GM19025 (cell line): ENCODE measurements around the gene TMEM39B.
"Not testable (repeated sequence)": the region's sequence is repeated elsewhere in the genome, so short reads cannot be mapped to it uniquely, and the experiment has no call there.

Experiments used
- ATAC-seq: cut with Tn5 transposase; IDR thresholded peaks from one replicate; pipeline ENCODE4 v1.9.1; 2021; ENCODE audit warnings: mild to moderate bottlenecking, low read depth, moderate library complexity; ENCODE audit not compliant: unreplicated experiment

The TMEM39B gene

DNA sequence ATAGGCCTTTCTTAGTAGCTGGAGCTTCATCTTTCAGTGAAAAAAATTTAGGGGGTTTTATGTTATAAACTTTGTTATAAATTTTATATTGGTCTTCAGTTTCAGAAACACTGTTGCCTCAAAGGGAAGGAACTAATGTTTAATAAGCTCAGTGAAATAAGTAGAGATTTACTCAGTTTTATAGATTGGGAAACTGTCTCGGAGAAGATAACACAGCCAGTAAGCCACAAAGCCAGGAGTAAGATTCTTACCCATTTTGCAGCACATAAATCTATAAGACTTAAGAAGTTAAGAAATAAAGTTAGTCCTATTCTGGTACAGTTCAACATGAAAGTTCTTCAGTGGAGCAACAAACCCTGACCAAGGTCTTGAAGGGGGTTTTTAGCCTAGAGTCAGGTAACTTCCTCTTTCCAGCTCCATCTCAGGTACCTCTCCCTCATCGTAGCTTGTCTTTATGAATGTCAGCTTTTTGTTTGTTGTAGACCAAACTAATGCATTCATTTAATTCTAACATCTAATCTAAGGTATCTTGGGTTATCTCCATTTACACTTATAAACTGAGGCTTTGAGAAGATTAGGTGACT, 38.4 kb downstream of the TMEM39B start:
- no peak for ATAC-seq

DNA sequence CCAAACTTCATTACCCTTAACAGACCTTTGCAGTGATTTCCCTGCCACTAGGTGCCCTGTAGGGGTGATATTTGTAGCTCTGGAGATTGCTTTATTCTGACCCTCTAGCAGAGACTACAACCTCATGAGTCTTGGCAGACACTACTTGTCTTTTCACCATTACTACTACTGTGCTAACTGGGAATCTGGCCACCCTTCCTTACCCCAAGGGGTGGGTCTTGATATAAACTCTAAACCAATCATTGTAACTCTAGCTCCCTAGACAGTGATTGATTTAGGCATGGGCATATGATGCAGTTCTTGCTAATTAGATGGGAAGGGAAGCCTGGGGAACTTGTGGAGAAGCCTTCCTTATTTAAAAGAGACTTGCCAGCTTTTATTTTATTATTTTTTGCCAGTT, 39.0 kb downstream of the TMEM39B start:
- ATAC-seq, result no peak

DNA sequence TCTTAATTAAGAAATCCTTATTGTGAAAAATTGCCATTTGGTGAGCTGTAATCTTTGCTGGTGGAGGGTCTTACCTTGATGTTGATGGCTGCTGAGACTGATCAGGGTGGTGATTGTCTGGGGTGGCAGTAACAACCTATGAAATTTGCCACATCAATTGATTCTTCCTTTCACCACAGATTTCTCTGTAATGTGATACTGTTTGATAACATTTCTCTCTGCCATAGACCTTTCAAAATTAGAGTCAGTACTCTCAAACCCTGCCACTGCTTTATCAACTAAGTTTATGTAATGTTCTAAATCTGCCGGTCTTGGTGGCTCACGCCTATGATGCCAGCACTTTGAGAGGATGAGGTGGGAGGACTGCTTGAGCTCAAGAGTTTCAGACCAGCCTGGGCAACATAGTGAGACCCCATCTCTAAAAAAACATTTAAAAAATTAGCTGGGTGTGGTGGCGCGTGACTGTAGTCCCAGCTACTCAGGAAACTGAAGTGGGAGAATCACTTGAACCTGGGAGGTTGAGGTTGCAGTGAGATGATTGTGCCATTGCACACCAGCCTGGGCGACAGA, 40.2 kb downstream of the TMEM39B start:
- ATAC-seq, result no peak

DNA sequence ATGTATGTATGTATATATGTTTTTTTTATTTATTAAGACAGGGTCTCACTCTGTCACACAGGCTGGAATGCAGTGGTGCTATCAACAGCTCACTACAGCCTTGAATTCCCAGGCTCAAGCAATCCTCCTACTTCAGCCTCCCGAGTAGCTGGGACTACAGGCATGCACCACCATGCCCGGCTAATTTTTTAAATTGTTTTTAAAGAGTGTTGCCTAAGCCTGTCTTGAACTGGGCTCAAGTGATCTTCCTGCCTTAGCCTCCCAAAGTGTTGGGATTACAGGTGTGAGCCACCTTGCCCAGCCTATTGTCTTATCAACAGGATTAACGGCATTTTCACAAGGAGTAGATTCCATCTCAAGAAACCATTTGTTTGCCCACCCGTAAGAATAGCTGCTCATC, 40.7 kb downstream of the TMEM39B start:
- not testable (repeated sequence) for ATAC-seq

DNA sequence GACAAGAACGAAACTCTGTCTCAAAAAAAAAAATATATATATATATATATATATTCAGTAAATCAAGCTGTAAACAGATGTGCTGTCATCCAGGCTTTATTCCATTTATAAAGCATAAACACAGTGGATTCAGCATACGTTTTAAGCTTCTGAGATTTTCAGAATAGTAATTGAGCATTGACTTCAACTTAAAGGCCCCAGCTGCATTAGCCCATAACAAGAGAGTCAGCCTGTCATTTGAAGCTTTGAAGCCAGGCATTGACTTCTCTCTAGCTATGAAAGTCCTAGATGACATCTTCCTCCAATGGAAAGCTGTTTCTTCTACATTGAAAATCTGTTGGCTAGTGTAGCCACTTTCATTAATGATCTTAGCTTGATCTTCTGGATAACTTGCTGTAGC, 41.7 kb downstream of the TMEM39B start:
- ATAC-seq, result no peak

DNA sequence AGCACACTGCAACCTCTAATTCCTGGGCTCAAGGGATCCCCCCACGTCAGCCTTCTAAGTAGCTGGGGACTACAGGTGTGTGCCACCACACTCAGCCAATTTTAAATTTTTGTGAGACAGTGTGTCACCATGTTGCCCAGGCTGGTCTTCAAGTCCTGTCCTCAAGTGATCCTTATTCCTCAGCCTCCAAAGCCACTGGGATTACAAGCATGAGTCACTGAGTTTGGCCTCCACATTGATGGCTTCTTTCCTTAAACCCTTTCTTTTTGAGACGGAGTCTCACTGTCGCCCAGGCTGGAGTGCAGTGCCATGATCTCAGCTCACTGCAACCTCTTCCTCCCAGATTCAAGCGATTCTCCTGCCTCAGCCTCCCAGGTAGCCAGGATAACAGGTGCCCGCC, 42.8 kb downstream of the TMEM39B start:
- ATAC-seq, result no peak

DNA sequence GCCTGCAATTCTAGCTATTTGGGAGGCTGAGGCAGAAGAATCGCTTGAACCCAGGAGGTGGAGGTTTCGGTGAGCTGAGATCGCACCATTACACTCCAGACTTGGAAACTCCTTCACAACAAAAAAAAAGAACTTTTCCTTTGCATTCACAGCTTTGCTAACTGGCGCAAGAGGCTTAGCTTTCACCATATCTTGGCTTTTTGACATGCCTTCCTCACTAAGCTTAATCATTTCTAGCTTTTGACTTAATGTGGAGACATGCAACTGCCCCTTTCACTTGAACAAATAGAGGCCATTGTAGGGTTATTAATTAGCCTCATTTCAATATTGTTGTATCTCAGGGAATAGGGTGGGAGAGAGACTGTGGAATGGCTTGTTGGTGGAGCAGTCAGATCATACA, 43.8 kb downstream of the TMEM39B start:
- no peak for ATAC-seq

DNA sequence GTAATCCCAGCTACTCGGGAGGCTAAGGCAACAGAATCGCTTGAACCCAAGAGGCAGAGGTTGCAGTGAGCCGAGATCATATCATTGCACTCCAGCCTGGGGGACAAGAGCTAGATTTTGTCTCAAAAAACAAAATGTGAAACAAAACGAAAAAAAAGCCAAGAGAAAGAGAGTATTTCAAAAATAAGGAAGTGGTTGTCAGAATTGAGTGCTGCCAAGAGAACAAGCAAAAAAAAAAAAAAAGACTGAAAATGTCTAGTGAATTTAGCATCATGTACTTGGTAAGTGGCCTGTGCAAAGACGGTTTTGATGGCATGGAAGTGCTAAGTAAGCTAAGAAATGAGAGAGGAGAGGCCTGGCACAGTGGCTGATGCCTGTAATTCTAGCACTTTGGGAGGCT, 49.4 kb downstream of the TMEM39B start:
- no peak for ATAC-seq

DNA sequence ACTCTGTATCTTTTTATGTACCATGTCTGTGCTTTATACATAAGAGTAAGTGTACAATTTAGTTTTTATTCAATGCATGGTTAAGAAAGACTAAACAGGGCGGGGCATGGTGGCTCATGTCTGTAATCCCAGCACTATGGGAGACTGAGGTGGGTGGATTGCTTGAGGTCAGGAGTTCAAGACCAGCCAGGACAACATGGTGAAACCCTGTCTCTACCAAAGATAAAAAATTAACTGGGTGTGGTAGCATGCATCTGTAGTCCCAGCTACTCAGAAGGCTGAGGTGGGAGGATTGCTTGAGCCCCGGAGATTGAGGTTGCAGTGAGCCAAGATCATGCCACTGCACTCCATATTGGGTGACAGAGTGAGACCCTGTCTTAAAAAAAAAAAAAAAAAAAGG, 50.6 kb downstream of the TMEM39B start:
- ATAC-seq, result not testable (repeated sequence)

DNA sequence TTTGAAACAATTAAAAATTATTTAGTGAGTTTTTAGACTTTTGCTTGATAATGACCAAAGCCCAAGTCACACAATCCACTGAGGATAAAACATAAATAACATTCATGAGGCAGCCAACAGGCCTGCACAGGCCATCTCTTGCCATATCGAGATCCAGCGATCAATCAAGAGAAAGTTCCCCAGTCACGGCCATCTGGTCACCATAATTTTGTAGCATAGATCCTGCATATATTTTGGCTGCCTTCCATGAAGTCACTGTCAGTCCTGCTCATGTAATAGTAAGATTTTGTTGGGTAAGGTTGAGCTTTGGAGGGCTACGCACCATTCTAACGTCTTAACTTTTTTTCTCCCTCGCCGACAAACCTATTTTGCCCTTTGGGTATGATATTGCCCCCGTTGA, 52.6 kb downstream of the TMEM39B start:
- no peak for ATAC-seq

DNA sequence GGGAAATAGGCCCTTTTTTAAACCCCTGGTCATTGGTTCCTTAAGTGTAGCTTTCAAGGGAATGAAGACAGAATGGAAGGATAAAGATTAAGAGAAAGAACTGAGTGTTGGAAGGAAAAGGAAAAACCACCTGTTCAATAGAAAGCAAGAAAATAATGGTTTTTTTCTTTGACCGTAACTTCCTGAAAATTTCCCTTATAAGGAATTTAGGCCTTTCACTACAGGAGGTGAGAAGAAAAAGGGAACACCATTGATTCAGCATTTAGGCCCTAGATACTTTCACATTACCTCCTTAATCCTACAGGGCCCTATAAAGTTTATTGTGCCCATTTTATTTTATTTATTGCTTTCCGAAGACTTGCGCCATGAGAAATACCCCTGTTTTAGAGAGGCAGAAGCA, 54.0 kb downstream of the TMEM39B start:
- no peak for ATAC-seq

DNA sequence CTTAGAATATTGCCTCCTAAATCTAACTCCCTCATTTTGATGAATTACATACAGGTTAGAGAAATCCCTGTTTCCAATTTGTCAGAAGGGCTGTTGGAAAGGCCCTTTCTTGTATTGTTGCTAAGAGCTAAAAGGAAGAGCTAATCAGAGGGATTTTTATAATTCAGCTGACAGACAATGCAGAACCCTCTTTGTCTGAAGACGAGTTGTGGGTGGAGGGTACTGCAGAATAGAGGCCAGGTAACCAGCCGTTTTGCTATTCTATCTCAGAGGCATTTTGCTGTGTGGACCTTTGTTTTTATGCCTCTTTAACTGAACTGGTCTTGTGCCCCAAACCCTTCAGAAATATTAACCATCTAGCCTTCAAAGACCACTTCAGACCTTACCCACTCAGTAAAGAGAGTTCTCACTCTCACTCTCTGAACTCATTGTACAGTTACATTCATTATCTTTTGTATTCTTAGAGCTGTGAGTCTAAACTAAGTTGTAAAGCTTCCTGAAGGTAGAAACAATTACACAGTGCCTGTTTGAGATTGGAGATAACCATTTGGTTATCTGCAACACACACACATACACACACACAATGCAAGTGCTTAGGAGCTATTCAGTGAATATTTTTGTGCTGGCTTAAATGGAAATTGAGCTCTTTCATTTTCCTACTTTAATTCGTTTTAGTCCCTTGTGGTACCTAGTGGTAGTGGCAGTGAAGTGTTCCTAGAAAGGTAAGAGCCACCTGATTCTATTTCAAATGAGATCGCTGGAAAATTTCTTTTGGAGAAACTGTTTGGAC, 54.9 kb downstream of the TMEM39B start:
- ATAC-seq, result no peak

DNA sequence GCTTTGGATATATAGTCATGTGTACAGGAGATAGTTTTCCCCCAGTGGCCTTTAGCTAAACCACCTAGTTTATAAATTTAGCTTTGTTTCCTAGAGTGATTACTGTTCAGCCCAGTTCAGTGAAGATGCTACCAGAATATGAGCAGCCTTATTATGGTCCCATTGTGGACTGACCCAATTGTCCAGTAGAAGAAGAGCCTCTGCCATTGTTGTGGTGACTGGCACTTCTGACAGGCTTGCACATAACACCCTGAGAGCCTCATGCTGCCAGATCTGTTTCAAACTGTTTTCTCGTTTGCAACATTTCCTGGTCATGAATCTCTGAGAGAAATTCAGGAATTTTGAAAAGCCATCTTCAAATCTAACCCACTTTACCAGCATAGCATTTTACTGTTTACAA, 55.7 kb downstream of the TMEM39B start:
- ATAC-seq, result no peak

DNA sequence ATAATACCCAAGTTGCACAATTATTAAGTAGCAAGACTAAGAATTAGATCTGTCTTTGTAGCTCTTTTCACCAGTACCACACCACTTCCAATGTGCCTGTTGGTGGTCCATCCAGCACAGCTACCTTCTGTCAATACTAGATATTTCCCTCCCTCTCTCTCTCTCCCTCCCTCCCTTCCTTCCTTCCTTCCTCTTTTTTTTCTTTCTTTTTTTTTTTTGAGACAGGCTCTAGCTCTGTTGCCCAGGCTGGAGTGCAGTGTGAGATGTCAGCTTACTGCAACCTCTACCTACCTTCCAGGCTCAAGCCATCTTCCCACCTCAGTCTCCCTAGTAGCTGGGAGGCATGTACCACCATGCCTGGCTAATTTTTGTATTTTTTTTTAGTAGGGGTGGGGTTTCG, 56.2 kb downstream of the TMEM39B start:
- ATAC-seq, result no peak

DNA sequence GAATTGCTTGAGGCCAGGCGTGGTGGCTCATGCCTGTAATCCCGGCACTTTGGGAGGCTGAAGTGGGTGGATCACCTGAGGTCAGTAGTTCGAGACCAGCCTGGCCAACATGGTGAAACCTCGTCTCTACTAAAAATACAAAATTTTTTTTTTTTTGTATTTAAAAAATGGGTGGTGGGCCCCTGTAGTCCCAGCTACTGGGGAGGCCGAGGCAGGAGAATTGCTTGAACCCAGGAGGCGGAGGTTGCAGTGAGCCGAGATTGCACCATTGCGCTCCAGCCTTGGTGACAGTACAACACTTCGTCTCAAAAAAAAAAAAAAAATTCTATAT, 61.2 kb downstream of the TMEM39B start:
- not testable (repeated sequence) for ATAC-seq

DNA sequence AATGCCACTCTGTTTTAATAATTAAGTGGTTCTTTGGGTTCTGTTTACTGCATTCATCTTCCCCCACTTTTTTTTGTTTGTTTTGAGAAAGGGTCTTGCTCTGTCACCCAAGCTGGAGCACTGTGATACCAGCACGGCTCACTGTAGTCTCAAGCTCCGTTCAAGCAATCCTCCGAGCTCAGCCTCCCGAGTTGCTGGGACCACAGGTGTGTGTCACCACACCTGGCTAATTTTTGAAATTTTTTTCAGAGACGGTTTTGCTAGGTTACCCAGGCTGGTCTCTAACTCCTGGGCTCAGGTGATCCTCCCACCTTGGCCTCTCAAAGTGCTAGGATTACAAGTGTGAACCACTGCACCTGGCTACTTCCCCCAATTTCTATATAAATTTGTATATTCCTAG, 64.4 kb downstream of the TMEM39B start:
- ATAC-seq, result no peak

DNA sequence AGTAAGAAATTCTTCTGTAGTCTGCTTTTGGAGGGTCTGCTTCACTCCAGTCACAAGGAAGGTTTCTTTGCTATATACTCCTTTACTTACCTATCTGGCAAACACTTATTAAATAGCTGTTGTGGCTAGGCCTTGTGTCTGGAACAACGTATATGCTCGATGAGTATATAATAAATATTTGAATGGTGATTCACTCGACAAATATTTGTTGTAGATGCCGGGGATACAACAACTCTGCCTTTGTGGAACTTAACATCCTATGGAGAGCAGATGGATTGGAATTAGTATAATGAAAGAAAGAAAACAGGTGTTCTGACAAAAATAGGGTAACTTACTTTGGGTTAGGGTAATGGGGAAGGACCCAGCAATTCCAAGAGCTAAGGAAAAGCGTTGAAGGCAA, 66.2 kb downstream of the TMEM39B start:
- ATAC-seq, result no peak

DNA sequence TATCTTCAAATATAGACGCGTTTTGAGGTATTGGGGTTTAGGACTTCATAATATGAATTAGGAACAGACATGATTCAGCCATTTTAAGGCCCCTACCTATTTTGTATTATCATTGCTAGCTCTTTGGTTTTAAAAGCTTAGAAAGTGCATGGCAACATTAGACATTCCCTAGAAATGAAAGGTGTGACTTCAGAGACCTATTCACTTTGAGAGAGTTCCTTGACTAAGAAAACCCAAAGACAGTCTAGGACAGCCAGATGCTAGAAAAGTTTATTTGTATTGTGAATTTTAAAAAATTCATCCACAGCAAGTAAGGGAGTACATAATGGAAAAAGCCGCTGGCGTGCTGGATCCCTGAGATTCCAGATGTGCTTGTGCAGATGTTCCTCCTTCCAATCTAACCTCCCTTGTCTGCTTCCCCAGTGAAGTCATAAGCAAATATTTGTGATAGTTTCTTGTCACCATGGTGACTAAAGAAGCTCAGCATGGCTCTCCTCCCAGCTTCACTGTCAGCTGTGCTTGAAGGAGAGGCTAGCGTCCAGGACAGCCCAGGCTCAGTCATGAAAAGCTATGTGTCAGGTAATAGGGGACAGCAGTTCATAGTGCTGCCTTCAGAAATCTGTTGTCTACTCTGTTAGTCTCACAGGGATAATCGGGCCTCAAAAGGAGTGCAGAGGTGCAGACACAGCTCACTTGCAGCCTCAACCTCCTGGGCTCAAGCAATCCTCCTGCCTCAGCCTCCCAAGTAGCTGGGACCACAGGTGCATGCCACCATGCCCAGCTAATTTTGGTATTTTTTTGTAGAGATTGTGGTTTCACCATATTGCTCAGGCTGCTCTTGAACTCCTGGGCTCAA, 69.9 kb downstream of the TMEM39B start:
- no peak for ATAC-seq

DNA sequence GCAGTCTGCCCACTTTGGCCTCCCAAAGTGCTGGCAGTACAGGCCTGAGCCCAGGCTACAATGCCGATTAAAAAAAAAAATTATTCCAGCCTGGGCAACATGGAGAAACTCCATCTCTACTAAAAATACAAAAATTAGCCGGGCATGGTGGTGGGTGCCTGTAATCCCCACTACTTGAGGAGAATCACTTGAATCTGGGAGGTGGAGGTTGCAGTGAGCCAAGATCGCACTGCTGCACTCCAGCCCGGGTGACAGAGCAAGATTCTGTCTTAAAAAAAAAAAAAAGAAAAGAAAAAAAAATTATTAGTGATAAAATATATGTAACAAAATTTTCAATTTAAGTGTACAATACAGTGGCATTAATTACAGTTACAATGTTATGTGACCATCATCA, 70.6 kb downstream of the TMEM39B start:
- ATAC-seq, result not testable (repeated sequence)

DNA sequence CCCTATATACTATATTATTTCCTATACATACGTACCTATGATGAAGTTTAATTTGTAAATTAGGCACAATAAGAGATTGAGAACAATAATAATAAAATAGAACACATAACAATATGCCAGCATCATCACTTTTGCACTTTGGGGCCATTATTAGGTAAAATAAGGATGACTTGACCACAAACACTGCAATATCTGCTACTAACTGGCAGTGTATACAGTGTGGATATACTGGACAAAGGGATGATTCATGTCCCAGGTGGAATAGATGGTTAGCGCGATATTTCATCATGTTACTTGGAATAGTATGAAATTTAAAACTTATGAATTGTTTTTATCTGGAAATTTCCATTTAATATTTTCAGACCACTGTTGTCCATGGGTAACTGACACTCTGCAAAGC, 71.3 kb downstream of the TMEM39B start:
- ATAC-seq, result no peak

DNA sequence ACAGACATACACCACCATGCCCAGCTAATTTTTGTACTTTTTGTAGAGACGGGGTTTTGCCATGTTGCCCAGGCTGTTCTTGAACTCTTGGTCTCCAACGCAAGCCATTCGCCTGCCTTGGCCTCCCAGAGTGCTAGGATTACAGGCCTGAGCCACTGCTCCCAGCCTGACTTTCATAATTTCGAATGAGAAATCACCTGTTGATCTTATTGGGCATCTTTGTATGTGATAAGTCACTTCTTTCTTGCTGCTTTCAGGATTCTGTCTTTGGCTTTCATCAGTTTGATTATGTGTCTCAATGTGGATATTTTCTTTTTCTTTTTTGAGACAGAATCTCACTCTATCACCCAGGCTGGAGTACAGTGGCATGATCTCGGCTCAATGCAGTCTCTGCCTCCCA, 75.1 kb downstream of the TMEM39B start:
- ATAC-seq, result not testable (repeated sequence)
